ENCODE measurements around the gene RNLS.

GRCh38 chr10:88386821-88387773 lies 196.0 kb downstream of the RNLS start:
- TF ChIP-seq TAF1 (IDR thresholded peaks at IDR 0.05; ENCODE audit: borderline replicate concordance, insufficient read depth, low read length) = no peak
- TF ChIP-seq POLR2AphosphoS5 (IDR thresholded peaks at IDR 0.05; ENCODE audit: low read depth, low read length) = no peak
- no peak for TF ChIP-seq FOXP2 (optimal IDR thresholded peaks at IDR 0.05; ENCODE audit: borderline replicate concordance, extremely low read depth, extremely low read length, insufficient read depth)
- TF ChIP-seq REST (IDR thresholded peaks at IDR 0.05; ENCODE audit: insufficient read depth in 1 of 2, low read depth in 2 of 2, low read length in 2 of 2) = no peak
- TF ChIP-seq SIN3A (IDR thresholded peaks at IDR 0.05; ENCODE audit: borderline replicate concordance, insufficient read depth, low read length) = no peak

Data from PFSK-1 (cell line).